ENCODE results near the gene C1QTNF12. TPM values are rescaled to one million over a fixed set of nuclear protein-coding genes. Genes with fewer than 3 reads are reported as not detected.

Gene C1QTNF12
- polyA plus RNA-seq, 3 donors = 1.1 TPM; not detected in 2

DNA sequence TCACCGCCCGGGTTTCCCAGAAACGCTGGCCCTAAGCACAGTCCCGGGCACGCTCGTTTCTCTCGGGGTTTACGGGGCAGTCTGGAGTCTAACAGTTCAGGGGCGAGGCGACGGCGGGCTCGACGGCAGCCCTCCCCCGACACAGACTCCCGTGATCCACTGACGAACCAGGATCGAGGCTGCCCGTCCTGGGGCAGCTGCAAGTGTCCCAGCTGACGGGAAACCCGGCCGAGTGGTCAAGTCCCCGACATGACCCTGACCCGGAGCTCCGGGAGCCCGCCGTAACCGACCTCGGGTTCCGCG, 26.6 kb upstream of the C1QTNF12 start:
- Mint-ChIP-seq H3K4me1 (peaks cover 39% of the 10 kb centered on the region), H3K36me3 (peaks cover 19 to 29% of the 10 kb centered on the region in 2 donors), H3K27me3 (ENCODE audit: low read depth in 3 of 3) (peaks cover 0 to 1% (median 0%) of the 10 kb centered on the region in 3 donors), H3K27ac (peak overlapping the region; percentile 84 to 95 (median 93)), H3K9me3 (no peaks in the 10 kb centered on the region), H3K4me3 (peak overlapping the region; percentile 92 to 94)
- TF ChIP-seq, protein P1, sequence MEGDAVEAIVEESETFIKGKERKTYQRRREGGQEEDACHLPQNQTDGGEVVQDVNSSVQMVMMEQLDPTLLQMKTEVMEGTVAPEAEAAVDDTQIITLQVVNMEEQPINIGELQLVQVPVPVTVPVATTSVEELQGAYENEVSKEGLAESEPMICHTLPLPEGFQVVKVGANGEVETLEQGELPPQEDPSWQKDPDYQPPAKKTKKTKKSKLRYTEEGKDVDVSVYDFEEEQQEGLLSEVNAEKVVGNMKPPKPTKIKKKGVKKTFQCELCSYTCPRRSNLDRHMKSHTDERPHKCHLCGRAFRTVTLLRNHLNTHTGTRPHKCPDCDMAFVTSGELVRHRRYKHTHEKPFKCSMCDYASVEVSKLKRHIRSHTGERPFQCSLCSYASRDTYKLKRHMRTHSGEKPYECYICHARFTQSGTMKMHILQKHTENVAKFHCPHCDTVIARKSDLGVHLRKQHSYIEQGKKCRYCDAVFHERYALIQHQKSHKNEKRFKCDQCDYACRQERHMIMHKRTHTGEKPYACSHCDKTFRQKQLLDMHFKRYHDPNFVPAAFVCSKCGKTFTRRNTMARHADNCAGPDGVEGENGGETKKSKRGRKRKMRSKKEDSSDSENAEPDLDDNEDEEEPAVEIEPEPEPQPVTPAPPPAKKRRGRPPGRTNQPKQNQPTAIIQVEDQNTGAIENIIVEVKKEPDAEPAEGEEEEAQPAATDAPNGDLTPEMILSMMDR (IDR thresholded peaks at IDR 0.05) = no peak
- peak overlapping the region; percentile 47 to 88 for H3K27ac ChIP-seq (ENCODE audit: low read depth in 1 of 2, low read length in 2 of 2)
- H3K4me3 ChIP-seq (replicated peaks in 1 of 3; ENCODE audit: low read depth in 2 of 3, low read length in 3 of 3) = peak overlapping the region; percentile 61 to 90 (median 81)
- WGBS (ENCODE audit: insufficient coverage) = under 1% methylated on average over 31 of the region's 31 CpGs
- peak overlapping the region; percentile 96 for H3K9ac ChIP-seq (ENCODE audit: insufficient read depth, low read length, poor library complexity, severe bottlenecking)
- H4K20me1 ChIP-seq (ENCODE audit: insufficient read depth, low read length) = peaks cover 47% of the 10 kb centered on the region
- H2AFZ ChIP-seq (ENCODE audit: insufficient read depth, low read depth, low read length, poor library complexity, severe bottlenecking) = peak overlapping the region; percentile 88
- peaks cover 53% of the 10 kb centered on the region for H3K79me2 ChIP-seq (ENCODE audit: insufficient read depth, low read length)
- no peaks in the 10 kb centered on the region for H3K27me3 ChIP-seq (ENCODE audit: control insufficient read depth in 2 of 2, insufficient read depth in 2 of 2, low read length in 2 of 2)
- intact Hi-C loops (cut with micrococcal nuclease) = no loop called here
- peak overlapping the region; percentile 79 for H3K4me2 ChIP-seq (replicated peaks; ENCODE audit: extremely low read depth, low read length, poor library complexity, severe bottlenecking)
- H3K36me3 ChIP-seq (replicated peaks in 1 of 2; ENCODE audit: control insufficient read depth in 1 of 2, insufficient read depth in 2 of 2, low read length in 2 of 2) = peaks cover 5 to 6% of the 10 kb centered on the region in 2 donors
- no peaks in the 10 kb centered on the region for H3K9me3 ChIP-seq (replicated peaks in 1 of 2; ENCODE audit: control insufficient read depth in 1 of 2, insufficient read depth in 1 of 2, low read length in 2 of 2)
- peak in 2 of 3 donors; percentile 14 to 34 for DNase-seq
- H3K4me1 ChIP-seq (ENCODE audit: control insufficient read depth in 1 of 2, insufficient read depth in 2 of 2, low read length in 2 of 2) = peaks cover 29 to 30% of the 10 kb centered on the region in 2 donors

DNA sequence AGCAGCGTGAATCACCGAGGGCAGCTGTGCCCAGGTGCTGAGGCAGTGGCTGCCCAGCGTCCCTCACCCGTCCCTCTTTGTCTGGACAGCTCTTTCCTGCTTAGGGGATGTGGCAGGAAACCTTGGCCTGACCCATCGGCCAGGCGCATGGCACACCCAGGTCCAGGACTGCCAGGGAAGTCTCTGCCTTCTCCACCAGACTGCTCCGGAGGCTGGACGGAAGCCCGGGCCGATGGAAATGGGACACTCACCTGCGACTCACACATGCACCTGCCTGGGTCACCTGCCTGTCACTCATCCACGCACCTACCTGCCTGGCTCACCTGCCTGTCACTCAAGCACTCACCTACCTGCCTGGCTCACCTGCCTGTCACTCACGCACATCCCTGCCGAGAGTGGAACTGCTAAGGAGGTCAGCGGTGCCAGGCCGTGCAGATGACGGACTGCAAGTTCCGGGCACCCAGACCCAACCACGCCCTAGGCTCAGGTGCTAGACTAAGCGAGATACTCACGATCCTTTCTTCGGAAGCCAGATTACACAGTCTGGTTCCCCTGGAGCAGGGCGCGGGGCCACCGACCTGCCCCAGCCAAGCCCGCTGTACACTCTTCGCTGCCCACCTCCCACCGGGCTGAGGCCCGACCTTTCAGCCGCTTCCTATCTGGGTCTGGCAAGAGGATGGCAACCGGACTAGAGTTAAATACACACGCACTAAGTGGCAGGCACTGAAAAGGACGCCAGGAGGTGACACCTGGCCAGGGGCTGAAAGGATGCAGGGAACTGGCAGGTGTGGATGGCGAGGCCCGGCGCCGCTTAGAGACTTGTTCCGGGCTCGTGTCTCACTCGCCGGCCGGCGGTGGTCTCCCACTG, 26.1 kb upstream of the C1QTNF12 start:
- peaks cover 39% of the 10 kb centered on the region for H3K4me1 Mint-ChIP-seq
- TF ChIP-seq, protein P1 (IDR thresholded peaks at IDR 0.05) = no peak
- H3K36me3 ChIP-seq (replicated peaks in 1 of 2; ENCODE audit: control insufficient read depth in 1 of 2, insufficient read depth in 2 of 2, low read length in 2 of 2) = peaks cover 11% of the 10 kb centered on the region in 2 donors
- H3K9me3 ChIP-seq (replicated peaks in 1 of 2; ENCODE audit: control insufficient read depth in 1 of 2, insufficient read depth in 1 of 2, low read length in 2 of 2) = no peaks in the 10 kb centered on the region
- H3K27ac Mint-ChIP-seq = peak overlapping the region; percentile 84 to 95 (median 93)
- peak overlapping the region; percentile 61 to 90 (median 81) for H3K4me3 ChIP-seq (replicated peaks in 1 of 3; ENCODE audit: low read depth in 2 of 3, low read length in 3 of 3)
- peaks cover 53% of the 10 kb centered on the region for H4K20me1 ChIP-seq (ENCODE audit: insufficient read depth, low read length)
- peak overlapping the region; percentile 88 for H2AFZ ChIP-seq (ENCODE audit: insufficient read depth, low read depth, low read length, poor library complexity, severe bottlenecking)
- H3K27ac ChIP-seq (ENCODE audit: low read depth in 1 of 2, low read length in 2 of 2) = peak overlapping the region; percentile 47 to 88
- peaks cover 22 to 34% of the 10 kb centered on the region in 2 donors for H3K36me3 Mint-ChIP-seq
- H3K79me2 ChIP-seq (ENCODE audit: insufficient read depth, low read length) = peaks cover 59% of the 10 kb centered on the region
- intact Hi-C loops (cut with micrococcal nuclease) = no loop called here
- H3K9ac ChIP-seq (ENCODE audit: insufficient read depth, low read length, poor library complexity, severe bottlenecking) = peak overlapping the region; percentile 96
- H3K4me1 ChIP-seq (ENCODE audit: control insufficient read depth in 1 of 2, insufficient read depth in 2 of 2, low read length in 2 of 2) = peaks cover 29 to 30% of the 10 kb centered on the region in 2 donors
- WGBS (ENCODE audit: insufficient coverage) = 48% methylated on average over 43 of the region's 43 CpGs
- peak overlapping the region; percentile 79 for H3K4me2 ChIP-seq (replicated peaks; ENCODE audit: extremely low read depth, low read length, poor library complexity, severe bottlenecking)
- H3K9me3 Mint-ChIP-seq = no peaks in the 10 kb centered on the region
- H3K27me3 Mint-ChIP-seq (ENCODE audit: low read depth in 3 of 3) = peaks cover 0 to 1% (median 0%) of the 10 kb centered on the region in 3 donors
- DNase-seq = no peak
- no peaks in the 10 kb centered on the region for H3K27me3 ChIP-seq (ENCODE audit: control insufficient read depth in 2 of 2, insufficient read depth in 2 of 2, low read length in 2 of 2)
- peak overlapping the region; percentile 92 to 94 for H3K4me3 Mint-ChIP-seq
